Measurements from ENCODE around the gene EXOC4. TPM values are rescaled to one million over a fixed set of nuclear protein-coding genes. Genes with fewer than 3 reads are reported as not detected.

The EXOC4 gene
- total RNA-seq, 1 experiment from 2014 or later, result 71.0 TPM

GRCh38 chr7:134081695-134082094 is 828.8 kb downstream of the EXOC4 start:
- TF ChIP-seq SIN3A (IDR thresholded peaks at IDR 0.05; ENCODE audit: borderline replicate concordance, insufficient read depth, low read depth, low read length), result no peak
- no peak for TF ChIP-seq CTCF (IDR thresholded peaks at IDR 0.05)
- TF ChIP-seq TCF7L2 (IDR thresholded peaks at IDR 0.05; ENCODE audit: low read depth, low read length), result no peak
- no peak for TF ChIP-seq REST (IDR thresholded peaks at IDR 0.05; ENCODE audit: insufficient read depth in 1 of 2, low read depth in 2 of 2, low read length in 1 of 2)
- no peak for TF ChIP-seq POLR2AphosphoS5 (IDR thresholded peaks at IDR 0.05; ENCODE audit: low read depth, low read length)
- Histone ChIP-seq H3K27me3 (ENCODE audit: control insufficient read depth, insufficient read depth, low read length) (no peaks in the 10 kb centered on the region), H3K4me3 (ENCODE audit: low read depth in 2 of 2, low read length in 2 of 2) (no peak overlapping the region), H3K27ac (ENCODE audit: low read length) (no peak overlapping the region), H3K36me3 (ENCODE audit: control insufficient read depth, insufficient read depth, low read length) (no peaks in the 10 kb centered on the region), H3K4me1 (ENCODE audit: control insufficient read depth, insufficient read depth, low read length) (no peaks in the 10 kb centered on the region), H3K9me3 (ENCODE audit: control insufficient read depth, insufficient read depth, low read depth, low read length) (no peaks in the 10 kb centered on the region)
- ATAC-seq (no peak), DNase-seq (ENCODE audit: low read depth, low spot score) (no peak)
- ChIA-PET POLR2A (no interaction called here), CTCF (no interaction called here)
- intact Hi-C loops (cut with micrococcal nuclease; ENCODE audit: unreplicated experiment) (no loop called here), in situ Hi-C loops (cut with HindIII; ENCODE audit: low pct_unique_long_range_greater_than_20kb, low sequenced_read_pairs) (no loop called here)
- no TSS peak for BruUV-seq (replicated peaks)

GRCh38 chr7:134083766-134084487 is 831.0 kb downstream of the EXOC4 start:
- Histone ChIP-seq H3K9me3 (ENCODE audit: control insufficient read depth, insufficient read depth, low read depth, low read length) (peaks cover 10% of the 10 kb centered on the region; the same call in 1 of the 2 replicates), H3K27me3 (ENCODE audit: control insufficient read depth, insufficient read depth, low read length) (no peaks in the 10 kb centered on the region), H3K36me3 (ENCODE audit: control insufficient read depth, insufficient read depth, low read length) (no peaks in the 10 kb centered on the region), H3K27ac (ENCODE audit: low read length) (no peak overlapping the region), H3K4me1 (ENCODE audit: control insufficient read depth, insufficient read depth, low read length) (no peaks in the 10 kb centered on the region), H3K4me3 (ENCODE audit: low read depth in 2 of 2, low read length in 2 of 2) (no peak overlapping the region)
- POLR2A ChIA-PET, result no interaction called here
- TF ChIP-seq POLR2AphosphoS5 (IDR thresholded peaks at IDR 0.05; ENCODE audit: low read depth, low read length), result no peak
- TF ChIP-seq TCF7L2 (IDR thresholded peaks at IDR 0.05; ENCODE audit: low read depth, low read length), result no peak
- no peak for TF ChIP-seq REST (IDR thresholded peaks at IDR 0.05; ENCODE audit: insufficient read depth in 1 of 2, low read depth in 2 of 2, low read length in 1 of 2)
- TF ChIP-seq SIN3A (IDR thresholded peaks at IDR 0.05; ENCODE audit: borderline replicate concordance, insufficient read depth, low read depth, low read length), result no peak
- no peak for TF ChIP-seq CTCF (IDR thresholded peaks at IDR 0.05)
- no TSS peak for BruUV-seq (replicated peaks)
- intact Hi-C loops (cut with micrococcal nuclease; ENCODE audit: unreplicated experiment), result no loop called here
- CTCF ChIA-PET, result no interaction called here
- DNase-seq (ENCODE audit: low read depth, low spot score) (no peak), ATAC-seq (no peak)
- in situ Hi-C loops (cut with HindIII; ENCODE audit: low pct_unique_long_range_greater_than_20kb, low sequenced_read_pairs), result no loop called here

Data from Panc1 (cell line).